Measurements from ENCODE around the gene IMP4.
A peak's percentile ranks its signal among the peaks of the same experiment; 100 is the strongest.

IMP4 gene

DNA sequence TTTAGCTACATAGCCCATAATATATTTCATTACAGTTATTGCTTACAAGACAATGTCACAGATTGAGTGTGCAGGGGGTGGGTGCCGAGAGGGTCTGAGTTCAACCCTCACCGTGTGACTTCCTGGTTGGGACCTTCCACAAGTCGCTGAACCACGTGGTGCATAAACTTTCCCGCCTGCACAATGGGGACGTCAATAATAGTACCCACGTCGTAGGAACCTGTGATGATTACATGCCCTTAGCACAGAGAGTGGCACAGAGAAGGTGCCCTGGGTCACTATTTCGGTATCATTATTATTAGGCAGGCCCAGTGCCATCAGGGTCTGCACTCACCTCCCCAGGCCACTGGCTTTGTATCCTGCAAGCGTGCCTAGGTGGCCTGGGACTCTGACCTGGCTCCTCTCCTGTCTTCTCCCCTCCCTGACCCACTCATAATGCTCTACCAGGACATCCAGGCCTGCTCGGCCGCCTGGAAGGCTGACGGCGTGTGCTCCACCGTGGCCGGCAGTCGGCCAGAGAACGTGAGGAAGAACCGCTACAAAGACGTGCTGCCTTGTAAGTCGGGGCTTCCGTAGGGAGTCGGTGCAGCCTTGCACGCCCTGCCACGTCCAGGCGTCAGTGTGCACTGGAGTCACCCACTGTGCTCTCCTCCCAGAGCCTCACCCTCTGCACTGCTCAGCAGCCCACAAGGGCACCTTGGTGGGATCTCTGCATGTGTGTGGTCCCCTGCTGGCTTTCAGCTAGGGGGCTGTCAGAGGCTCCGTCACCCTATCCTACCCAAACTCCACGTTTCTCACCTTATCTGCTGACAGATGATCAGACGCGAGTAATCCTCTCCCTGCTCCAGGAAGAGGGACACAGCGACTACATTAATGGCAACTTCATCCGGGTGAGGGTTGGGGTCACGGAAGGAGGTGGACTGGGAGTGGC is 16.0 kb downstream of the IMP4 start:
- DNase-seq, result no peak

- DNase-seq, result no peak
Observed at GRCh38 chr2:130359466-130359865, 16.8 kb downstream of the IMP4 start.

- no peak for DNase-seq
Observed at GRCh38 chr2:130363479-130363878, 20.8 kb downstream of the IMP4 start.

DNA sequence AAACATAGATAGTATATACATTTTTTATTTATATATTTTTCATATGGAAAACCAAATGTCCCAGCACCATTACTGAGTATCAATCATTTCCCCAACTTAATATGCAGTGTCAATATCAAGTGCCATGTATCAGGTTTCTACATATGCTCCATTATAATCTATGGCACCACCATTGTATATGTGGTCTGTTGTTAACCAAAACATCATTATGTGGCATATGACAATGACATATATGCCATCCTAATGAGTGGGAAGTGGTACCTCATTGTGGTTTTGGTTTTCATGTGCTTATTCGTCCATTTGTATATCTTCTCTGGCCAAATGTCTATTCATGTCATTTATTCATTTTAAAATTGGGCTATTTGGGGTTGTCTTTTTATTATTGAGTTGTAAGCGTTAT is 22.4 kb downstream of the IMP4 start:
- no peak for DNase-seq

GRCh38 chr2:130365963-130366362 is 23.3 kb downstream of the IMP4 start:
- DNase-seq, result no peak

DNA sequence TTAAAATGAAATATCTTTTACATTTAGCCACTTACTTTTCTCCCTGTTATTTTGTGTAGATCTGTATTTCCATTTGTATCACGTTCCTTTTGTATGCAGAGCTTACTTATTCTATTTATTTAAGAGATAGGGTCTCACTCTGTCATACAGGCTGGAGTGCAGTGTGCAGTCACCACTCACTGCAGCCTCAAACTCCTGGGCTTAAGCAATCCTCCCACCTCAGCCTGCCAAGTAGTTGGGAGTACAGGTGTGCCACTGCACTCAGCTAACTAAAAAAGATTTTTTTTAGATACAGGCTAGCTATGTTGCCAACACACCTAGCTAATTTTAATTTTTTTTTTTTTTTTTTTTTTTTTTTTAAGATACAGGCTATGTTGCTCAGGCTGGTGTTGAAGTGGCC is 24.0 kb downstream of the IMP4 start:
- no peak for DNase-seq

- DNase-seq, result no peak
Observed at GRCh38 chr2:130368786-130369185, 26.1 kb downstream of the IMP4 start.

GRCh38 chr2:130369311-130369964 is 26.7 kb downstream of the IMP4 start:
- no peak for DNase-seq

GRCh38 chr2:130369965-130370341 is 27.3 kb downstream of the IMP4 start:
- no peak for DNase-seq

DNA sequence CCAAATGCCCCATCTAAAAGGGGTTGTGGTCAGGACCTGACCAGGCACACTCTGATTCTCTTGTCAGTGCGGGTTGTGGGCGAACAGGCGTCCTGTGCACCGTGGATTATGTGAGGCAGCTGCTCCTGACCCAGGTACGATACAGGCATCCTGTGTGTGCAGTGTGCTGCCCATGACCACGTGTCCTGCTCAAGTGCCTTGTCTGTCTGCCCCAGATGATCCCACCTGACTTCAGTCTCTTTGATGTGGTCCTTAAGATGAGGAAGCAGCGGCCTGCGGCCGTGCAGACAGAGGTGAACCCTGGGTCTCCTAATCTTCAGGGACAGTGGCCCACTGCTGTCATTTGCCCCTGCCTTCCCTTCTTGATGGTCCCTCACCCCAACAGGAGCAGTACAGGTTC is 27.8 kb downstream of the IMP4 start:
- DNase-seq, result no peak

DNA sequence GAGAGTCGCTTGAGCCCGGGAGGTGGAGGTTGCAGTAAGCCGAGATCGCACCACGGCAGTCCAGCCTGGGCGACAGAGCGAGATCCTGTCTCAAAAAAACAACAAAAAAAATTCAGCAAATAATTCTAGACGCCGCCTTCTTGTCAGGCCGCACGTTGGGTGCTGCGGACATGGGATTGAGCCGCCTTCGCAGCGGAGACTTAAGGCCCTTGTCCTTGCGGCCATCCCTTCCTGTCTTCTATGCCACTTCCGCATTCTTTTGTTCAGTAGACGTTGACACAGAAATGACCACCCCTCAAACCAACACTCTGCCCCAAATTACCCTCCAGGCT is 29.0 kb downstream of the IMP4 start:
- peak in 2 of 3 experiments; percentile 84 for DNase-seq

DNA sequence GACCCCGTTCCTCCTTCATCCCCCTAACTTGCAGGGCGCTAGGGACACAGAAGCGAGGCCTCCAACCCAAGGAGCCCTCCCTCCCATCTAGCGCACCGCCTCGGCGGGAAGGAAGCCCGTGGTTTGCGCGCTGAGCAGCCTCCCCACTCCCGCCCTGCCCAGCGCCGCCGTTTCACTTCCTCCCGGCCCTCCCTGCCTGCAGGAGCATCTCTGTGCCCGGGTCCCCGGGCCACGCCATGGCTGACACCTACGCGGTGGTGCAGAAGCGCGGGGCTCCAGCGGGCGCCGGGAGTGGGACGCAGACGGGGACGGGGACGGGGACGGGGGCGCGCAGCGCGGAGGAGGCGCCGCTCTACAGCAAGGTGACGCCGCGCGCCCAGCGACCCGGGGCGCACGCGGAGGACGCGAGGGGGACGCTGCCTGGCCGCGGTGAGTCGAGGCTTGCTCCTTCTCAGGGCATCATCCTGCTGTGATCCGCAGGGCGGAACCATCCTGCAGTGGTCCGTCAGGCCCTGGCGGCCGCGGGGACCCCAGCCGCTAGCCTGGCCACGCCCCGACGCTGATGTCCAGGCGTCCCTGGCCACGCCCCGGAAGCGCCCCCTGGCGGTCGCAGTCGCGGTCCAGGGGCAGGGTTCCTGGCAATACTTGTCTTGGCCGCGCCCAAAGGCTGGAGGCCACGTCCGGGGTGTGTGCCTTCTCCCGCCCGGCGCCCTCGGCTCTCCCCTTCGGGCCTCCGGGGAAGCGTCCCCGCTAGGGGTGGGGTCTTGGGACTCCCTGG is 29.5 kb downstream of the IMP4 start:
- peak; percentile 79 to 92 (median 91) for DNase-seq

DNA sequence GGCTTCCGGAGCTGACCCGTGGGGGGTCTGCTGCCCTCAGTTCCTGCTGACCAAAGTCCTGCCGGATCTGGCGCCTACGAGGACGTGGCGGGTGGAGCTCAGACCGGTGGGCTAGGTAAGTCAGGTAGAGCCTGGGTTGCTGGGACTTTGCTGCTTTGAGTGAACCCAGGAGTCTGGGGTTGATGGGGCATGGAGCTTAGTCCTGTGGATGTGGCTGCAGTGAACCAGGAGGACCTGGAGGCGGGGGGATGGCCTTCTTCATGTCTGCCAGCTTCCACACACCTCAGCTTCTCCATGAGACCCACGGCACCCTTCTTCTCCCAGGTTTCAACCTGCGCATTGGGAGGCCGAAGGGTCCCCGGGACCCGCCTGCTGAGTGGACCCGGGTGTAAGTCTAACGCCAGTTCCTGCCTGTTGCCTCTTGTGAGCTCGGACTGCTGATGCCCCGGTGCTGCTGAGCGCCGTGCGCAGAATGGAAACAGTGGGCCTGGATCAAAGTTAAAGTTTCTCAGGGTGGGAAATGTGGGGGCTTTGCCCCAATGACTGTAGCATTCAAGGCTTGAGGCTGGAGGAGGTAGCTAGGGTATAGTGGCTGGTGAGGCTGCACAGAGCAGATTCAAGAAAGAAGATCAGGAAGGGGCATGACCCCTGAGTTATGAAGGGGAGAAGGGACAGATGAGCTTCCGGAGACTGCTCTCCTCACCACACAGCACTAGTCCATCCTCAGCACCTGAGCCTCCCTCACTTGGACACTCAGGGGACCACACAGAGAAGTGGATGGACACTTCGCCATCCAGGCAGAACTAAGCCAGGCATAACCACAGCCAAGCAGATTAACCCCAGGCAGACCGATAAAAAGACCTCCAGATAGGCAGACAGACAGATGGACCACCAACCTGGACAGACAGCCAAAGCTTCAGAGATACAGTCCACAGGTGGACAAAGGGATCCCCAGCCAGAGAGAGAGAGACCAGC is 30.4 kb downstream of the IMP4 start:
- no peak for DNase-seq

- no peak for DNase-seq
Observed at GRCh38 chr2:130373808-130374365, 31.2 kb downstream of the IMP4 start.

GRCh38 chr2:130374587-130375290 is 32.0 kb downstream of the IMP4 start:
- no peak for DNase-seq

DNA sequence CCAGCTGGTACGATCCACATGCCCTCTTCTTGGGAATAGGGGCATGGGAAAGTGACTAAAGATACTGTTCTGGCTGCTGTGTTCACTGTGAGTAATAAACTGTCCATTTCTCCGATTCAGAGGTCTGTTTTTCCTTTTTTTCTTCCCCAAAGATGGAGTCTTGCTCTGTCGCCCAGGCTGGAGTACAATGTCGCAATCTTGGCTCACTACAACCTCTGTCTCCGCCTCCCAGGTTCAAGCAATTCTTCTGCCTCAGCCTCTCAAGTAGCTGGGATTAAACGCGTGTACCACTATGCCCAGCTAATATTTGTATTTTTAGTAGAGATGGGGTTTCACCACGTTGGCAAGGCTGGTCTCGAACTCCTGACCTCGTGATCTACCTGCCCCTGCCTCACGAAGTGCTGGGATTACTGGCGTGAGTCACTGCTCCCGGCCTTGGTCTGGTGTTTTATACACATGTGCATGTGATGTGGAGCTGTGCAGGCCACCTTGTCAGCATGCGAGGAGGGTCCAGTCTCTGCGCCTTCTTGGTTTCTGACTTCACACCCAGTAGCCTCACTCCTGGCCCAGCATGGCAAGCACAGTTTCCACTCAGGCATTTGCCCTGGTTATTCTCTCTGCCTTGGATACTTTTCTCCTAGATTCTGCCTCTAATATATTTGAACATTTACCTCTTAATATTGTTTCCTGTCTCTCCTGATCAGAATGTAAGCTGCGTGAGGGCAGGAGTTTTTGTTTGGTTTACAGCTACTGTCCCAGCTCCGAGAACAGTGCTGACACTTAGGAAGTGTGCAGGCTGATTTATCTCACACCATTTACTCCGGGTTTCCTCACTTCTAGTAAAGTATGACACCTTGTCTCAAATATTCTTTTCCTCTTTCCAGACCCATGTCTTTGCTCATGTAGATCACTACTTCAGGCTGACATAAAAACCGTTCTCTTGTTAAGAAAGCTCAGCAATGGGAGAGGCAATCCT is 32.9 kb downstream of the IMP4 start:
- no peak for DNase-seq

- DNase-seq, result no peak
Observed at GRCh38 chr2:130376433-130377293, 34.0 kb downstream of the IMP4 start.

DNA sequence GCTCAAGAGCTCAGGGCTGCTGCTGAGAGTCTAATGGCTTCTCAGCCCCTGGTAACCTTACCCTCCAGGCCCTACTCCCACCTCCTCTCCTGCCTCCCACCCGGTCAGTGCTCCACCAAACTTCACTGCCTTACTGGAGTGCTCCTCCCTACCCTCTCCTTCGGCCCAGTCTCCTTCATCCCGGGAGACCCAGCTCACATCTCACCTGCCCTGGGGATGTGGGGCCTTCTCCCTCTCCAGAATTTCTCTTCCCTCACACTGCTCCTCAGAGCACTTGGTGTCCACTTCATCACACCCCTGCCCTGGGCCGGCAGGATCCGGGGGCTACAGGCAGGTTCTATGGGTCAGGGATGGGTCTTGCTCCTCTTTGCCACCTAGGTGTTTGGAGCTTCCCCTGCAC is 34.8 kb downstream of the IMP4 start:
- DNase-seq, result no peak

DNA sequence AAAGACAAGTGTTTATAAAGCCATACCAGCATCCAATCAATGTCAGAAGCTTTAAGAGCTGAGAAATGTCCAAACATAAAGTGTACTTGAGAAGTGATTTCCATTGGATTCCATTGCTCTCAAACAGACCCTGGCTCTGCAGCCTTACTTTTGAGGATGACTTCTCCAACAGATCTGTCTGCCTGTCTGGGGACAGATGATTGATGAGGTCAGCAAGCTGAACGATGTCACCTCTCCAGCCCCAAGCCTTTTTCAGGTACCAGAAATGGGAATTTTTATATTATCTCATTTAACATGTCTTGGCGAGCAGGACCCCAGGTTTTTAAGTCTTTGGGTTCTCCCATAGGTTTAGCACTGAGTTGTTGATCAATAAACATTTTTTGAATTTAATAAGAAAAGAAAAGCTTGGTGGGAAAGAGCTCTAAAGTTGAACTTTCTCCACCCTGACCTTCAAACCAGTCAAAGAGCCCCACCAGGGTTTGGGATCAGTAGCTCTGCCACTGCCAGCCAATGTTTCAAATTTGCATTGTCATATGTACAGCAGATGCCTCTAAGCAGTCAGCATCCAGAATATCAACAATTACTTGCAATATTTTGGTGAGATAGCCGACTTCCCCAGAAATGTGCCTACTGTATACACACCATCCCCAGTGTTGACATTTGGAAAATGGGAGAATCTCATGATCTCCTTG is 35.7 kb downstream of the IMP4 start:
- DNase-seq, result no peak

All from NCI-H1417 (cell line).